Glutamatergic neuron (in vitro differentiated cells): Measurements from ENCODE around the gene TAL1. TPM values are rescaled to one million over a fixed set of nuclear protein-coding genes. Genes with fewer than 3 reads are reported as not detected.

Source experiments
- DNase-seq: peaks from one replicate; pipeline ENCODE4 v3.0.0; 2022
- H3K27ac Mint-ChIP-seq: one replicate; pipeline ENCODE4 v1.8.0; 2020; ENCODE audit warnings: mild to moderate bottlenecking, mixed read lengths, inconsistent platforms; ENCODE audit not compliant: unreplicated experiment
- H3K27me3 Mint-ChIP-seq: one replicate; pipeline ENCODE4 v1.8.0; 2020; ENCODE audit warnings: mild to moderate bottlenecking, moderate library complexity, mixed read lengths, inconsistent platforms; ENCODE audit not compliant: unreplicated experiment
- H3K36me3 Mint-ChIP-seq: one replicate; pipeline ENCODE4 v1.8.0; 2020; ENCODE audit warnings: mild to moderate bottlenecking, mixed read lengths, inconsistent platforms; ENCODE audit not compliant: unreplicated experiment
- H3K4me1 Mint-ChIP-seq: one replicate; pipeline ENCODE4 v1.8.0; 2020; ENCODE audit warnings: mild to moderate bottlenecking, low read depth, mixed read lengths, inconsistent platforms; ENCODE audit not compliant: unreplicated experiment
- H3K4me3 Mint-ChIP-seq: one replicate; pipeline ENCODE4 v1.8.0; 2020; ENCODE audit warnings: mild to moderate bottlenecking, mixed read lengths, inconsistent platforms; ENCODE audit not compliant: unreplicated experiment
- H3K9me3 Mint-ChIP-seq: one replicate; pipeline ENCODE4 v1.8.0; 2020; ENCODE audit warnings: mild to moderate bottlenecking, moderate library complexity, mixed read lengths, inconsistent platforms; ENCODE audit not compliant: unreplicated experiment
- total RNA-seq: library from RNA; stranded (reverse); fragmentation: NEBNext Ultra II Directional; extraction: Animal tissue kit (Norgen Biotek cat#: 25700); gene quantifications from one replicate; pipeline ENCODE4 v1.2.1, GENCODE V29; 2021; ENCODE audit not compliant: unreplicated experiment
- TF ChIP-seq, protein P1 (sequence below): fragments of 200-600 bp; sonication (generic); IDR thresholded peaks from one replicate; pipeline ENCODE4 v1.5.0; 2021; ENCODE audit not compliant: partially characterized antibody, unreplicated experiment

The TAL1 gene
- total RNA-seq, 1 donor from 2014 or later, result 2.1 TPM

DNA sequence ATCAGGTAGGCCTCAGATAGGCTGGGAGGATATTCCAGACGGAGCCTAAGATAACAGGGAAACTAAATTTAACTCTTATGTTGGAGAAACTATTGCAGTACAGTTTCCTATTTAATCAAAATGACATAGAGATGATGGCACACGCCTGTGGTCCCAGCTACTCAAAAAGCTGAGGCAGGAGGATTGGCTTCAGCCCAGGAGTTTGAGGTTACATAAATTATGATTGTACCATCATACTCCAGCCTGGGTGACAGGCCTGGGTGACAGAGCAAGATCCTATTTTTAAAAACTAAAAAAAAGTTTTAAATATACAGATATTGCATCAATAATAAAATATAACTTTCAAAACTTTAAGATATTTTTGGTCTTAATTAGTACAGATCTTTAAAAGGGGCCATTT is 25.2 kb upstream of the TAL1 start:
- Mint-ChIP-seq H3K27me3 (no peaks in the 10 kb centered on the region), H3K4me3 (no peak overlapping the region), H3K9me3 (no peaks in the 10 kb centered on the region), H3K4me1 (no peaks in the 10 kb centered on the region), H3K27ac (no peak overlapping the region), H3K36me3 (no peaks in the 10 kb centered on the region)
- DNase-seq, result no peak
- TF ChIP-seq, protein P1, sequence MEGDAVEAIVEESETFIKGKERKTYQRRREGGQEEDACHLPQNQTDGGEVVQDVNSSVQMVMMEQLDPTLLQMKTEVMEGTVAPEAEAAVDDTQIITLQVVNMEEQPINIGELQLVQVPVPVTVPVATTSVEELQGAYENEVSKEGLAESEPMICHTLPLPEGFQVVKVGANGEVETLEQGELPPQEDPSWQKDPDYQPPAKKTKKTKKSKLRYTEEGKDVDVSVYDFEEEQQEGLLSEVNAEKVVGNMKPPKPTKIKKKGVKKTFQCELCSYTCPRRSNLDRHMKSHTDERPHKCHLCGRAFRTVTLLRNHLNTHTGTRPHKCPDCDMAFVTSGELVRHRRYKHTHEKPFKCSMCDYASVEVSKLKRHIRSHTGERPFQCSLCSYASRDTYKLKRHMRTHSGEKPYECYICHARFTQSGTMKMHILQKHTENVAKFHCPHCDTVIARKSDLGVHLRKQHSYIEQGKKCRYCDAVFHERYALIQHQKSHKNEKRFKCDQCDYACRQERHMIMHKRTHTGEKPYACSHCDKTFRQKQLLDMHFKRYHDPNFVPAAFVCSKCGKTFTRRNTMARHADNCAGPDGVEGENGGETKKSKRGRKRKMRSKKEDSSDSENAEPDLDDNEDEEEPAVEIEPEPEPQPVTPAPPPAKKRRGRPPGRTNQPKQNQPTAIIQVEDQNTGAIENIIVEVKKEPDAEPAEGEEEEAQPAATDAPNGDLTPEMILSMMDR, result no peak

- Mint-ChIP-seq H3K4me1 (no peaks in the 10 kb centered on the region), H3K36me3 (no peaks in the 10 kb centered on the region), H3K27me3 (no peaks in the 10 kb centered on the region), H3K4me3 (no peak overlapping the region), H3K27ac (no peak overlapping the region), H3K9me3 (no peaks in the 10 kb centered on the region)
- TF ChIP-seq, protein P1, result no peak
- DNase-seq, result no peak
Measured at GRCh38 chr1:47252795-47253194, 20.8 kb upstream of the TAL1 start.

- H3K27me3 Mint-ChIP-seq, result no peaks in the 10 kb centered on the region
- H3K36me3 Mint-ChIP-seq, result no peaks in the 10 kb centered on the region
Measured at GRCh38 chr1:47252369-47252768, 20.3 kb upstream of the TAL1 start.

DNA sequence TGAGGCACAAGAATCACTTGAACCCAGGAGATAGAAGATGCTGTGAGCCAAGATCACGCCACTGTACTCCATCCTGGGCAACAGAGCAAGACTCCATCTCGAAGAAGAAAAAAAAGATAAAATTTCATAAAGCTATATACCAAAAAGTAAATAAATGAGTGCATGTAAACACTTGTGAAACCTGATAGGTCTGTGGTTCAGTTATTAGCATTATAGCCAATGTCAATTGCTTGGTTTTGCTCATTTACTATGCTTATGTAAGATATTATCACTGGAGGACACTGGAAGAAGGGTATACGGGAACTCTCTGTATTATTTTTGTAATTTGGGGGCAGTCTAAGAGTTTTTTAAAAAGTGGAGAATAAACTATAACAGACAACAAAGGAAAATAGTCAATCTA is 17.7 kb upstream of the TAL1 start:
- H3K4me1 Mint-ChIP-seq, result no peaks in the 10 kb centered on the region
- H3K27me3 Mint-ChIP-seq, result no peaks in the 10 kb centered on the region
- no peak for DNase-seq
- no peaks in the 10 kb centered on the region for H3K36me3 Mint-ChIP-seq
- TF ChIP-seq, protein P1, result no peak
- H3K4me3 Mint-ChIP-seq, result no peak overlapping the region
- H3K9me3 Mint-ChIP-seq, result no peaks in the 10 kb centered on the region
- H3K27ac Mint-ChIP-seq, result no peak overlapping the region

More at GRCh38 chr1:47252369-47252768, 20.3 kb upstream of the TAL1 start:
- no peak for DNase-seq
- H3K4me3 Mint-ChIP-seq, result no peak overlapping the region
- no peak overlapping the region for H3K27ac Mint-ChIP-seq
- H3K9me3 Mint-ChIP-seq, result no peaks in the 10 kb centered on the region
- no peaks in the 10 kb centered on the region for H3K4me1 Mint-ChIP-seq
- TF ChIP-seq, protein P1, result no peak

DNA sequence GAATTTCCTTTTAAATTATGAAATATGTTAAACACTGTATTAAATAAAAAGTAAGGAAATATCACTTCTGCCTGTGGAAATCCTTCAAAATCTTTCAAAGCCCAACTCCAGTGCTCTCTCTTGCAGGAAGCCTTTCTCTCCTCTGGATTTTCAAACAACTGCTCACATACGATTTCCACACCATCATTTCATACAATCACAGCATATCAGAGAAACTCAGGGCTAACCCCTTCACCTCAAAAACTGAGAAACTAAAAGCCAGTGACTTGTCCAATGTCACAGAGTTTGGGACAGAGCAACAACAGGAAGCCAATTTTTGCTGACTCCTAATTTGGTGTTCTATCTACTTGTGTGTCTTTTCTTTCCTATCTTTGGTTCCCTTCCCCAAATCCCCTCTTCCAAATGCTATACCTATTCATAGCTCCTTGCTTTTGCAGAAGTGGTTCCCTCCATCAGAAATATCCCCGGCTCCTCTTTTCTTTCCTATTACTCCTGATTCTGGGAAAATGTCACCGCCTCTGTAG is 12.4 kb upstream of the TAL1 start:
- Mint-ChIP-seq H3K4me1 (no peaks in the 10 kb centered on the region), H3K27me3 (no peaks in the 10 kb centered on the region), H3K27ac (no peak overlapping the region), H3K9me3 (no peaks in the 10 kb centered on the region), H3K4me3 (no peak overlapping the region), H3K36me3 (no peaks in the 10 kb centered on the region)
- TF ChIP-seq, protein P1, result no peak
- no peak for DNase-seq
